Activated CD8-positive, alpha-beta memory T cell treated with anti-CD3 and anti-CD28 coated beads for 36 hours (primary cell): ENCODE data around the gene PLEKHG1. TPM values are rescaled to one million over a fixed set of nuclear protein-coding genes. Genes with fewer than 3 reads are reported as not detected.

ENCODE experiments used
- CTCF ChIA-PET: fragments of 350-600 bp; sonication (Branson Sonifier 250); formaldehyde crosslinking; loops from one replicate; lab custom pipeline; 2021; ENCODE audit warnings: antibody characterized with exemption; lab: Charles Lee
- POLR2A ChIA-PET: fragments of 350-600 bp; sonication (Branson Sonifier 250); formaldehyde crosslinking; loops from one replicate; lab custom pipeline; 2021; ENCODE audit warnings: antibody characterized with exemption; lab: Charles Lee
- total RNA-seq, 2 experiments: library from RNA; stranded (reverse); gene quantifications; one replicate each; pipeline ENCODE4 v1.2.3, GENCODE V29; 2021

The PLEKHG1 gene
- total RNA-seq, 2 experiments from 2014 or later: 7.0 to 7.7 TPM

DNA sequence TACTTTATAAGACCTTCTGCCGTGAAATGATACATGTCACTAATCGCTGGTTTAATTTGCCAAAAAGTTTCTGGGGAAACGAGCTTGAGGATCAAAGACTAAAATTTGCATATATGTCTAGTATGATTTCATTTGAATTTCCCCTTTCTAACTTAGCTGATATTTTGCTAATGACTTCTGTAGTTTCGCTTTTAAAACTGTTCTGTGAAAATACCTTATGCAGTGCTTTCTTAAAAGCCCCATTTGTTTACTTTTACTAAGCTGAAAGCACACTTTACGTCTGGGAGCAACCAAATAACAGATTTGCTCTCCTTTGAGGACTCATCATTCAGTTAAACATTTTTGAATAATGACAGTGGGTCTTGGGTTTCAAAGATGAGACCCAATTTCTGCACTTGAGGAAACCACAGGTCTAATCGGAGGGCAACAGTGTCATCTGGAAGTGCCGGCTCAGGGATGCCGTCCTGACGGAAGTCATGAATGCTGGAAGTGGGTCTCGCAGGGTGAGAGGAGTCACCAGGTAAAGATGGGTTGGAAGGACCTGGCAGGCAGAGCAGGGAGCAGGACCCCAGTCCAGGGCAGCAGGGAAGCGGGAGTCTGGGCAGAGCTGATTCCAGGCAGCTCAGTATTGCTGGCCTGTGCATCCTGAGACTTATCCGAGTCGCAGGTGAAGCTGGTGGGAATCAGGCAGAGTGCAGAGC, 33.2 kb downstream of the PLEKHG1 start:
- POLR2A ChIA-PET: interaction anchor here (2.0 kb wide), 1 partner anchor 33 kb away, joined by 11 read pairs; the partner anchor contains the start of gene PLEKHG1
- CTCF ChIA-PET: interaction anchor here (1.9 to 2.2 kb wide), 2 partner anchors 32 to 215 kb away, joined by 5 to 8 read pairs; no protein-coding TSS in a partner anchor

DNA sequence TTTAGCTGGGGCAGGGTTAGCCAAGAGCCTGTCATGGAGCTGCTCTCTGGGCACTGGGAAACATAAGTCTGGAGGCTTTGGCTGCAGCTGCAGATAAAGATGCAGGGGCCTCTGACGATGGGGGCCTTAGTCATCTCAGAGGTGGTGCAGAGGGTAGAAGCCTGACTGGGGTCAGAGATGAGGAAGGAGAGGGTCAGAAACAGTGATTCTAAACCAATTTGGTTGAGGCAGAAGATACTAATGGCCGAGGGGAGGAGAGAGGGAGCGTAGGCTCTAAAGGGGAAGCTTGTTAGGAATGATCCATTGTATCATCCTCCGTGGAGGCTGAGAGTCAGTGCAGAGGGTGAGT, 33.8 kb downstream of the PLEKHG1 start:
- CTCF ChIA-PET: interaction anchor here (1.3 to 2.2 kb wide), 3 partner anchors 18 to 216 kb away, joined by 3 to 8 read pairs (median 5); no protein-coding TSS in a partner anchor
- POLR2A ChIA-PET: interaction anchor here (2.0 kb wide), 1 partner anchor 34 kb away, joined by 11 read pairs; the partner anchor contains the start of gene PLEKHG1

- CTCF ChIA-PET: interaction anchor here (1.3 to 2.2 kb wide), 3 partner anchors 19 to 216 kb away, joined by 3 to 8 read pairs (median 5); no protein-coding TSS in a partner anchor
These were observed 34.7 kb downstream of the PLEKHG1 start for GRCh38 chr6:150634176-150634963.

GRCh38 chr6:150634964-150635292, 35.2 kb downstream of the PLEKHG1 start:
- ChIA-PET POLR2A (no interaction called here), CTCF (interaction anchor here (1.3 kb wide), 1 partner anchor 19 kb away, joined by 3 read pairs; no protein-coding TSS in a partner anchor)

More at GRCh38 chr6:150634176-150634963, 34.7 kb downstream of the PLEKHG1 start:
- POLR2A ChIA-PET: interaction anchor here (2.0 kb wide), 1 partner anchor 35 kb away, joined by 11 read pairs; the partner anchor contains the start of gene PLEKHG1

GRCh38 chr6:150635906-150636514, 36.3 kb downstream of the PLEKHG1 start:
- ChIA-PET CTCF (no interaction called here), POLR2A (interaction anchor here (1.5 kb wide), 1 partner anchor 37 kb away, joined by 8 read pairs; the partner anchor contains the start of gene PLEKHG1)

- POLR2A ChIA-PET: interaction anchor here (1.5 kb wide), 1 partner anchor 37 kb away, joined by 8 read pairs; the partner anchor contains the start of gene PLEKHG1
These were observed 37.1 kb downstream of the PLEKHG1 start for GRCh38 chr6:150636808-150637207.

GRCh38 chr6:150637266-150637665, 37.6 kb downstream of the PLEKHG1 start:
- CTCF ChIA-PET: interaction anchor here (0.6 kb wide), 1 partner anchor 238 kb away, joined by 3 read pairs; no protein-coding TSS in a partner anchor
- POLR2A ChIA-PET: no interaction called here

More at GRCh38 chr6:150636808-150637207, 37.1 kb downstream of the PLEKHG1 start:
- CTCF ChIA-PET: interaction anchor here (0.6 kb wide), 1 partner anchor 238 kb away, joined by 3 read pairs; no protein-coding TSS in a partner anchor

- POLR2A ChIA-PET: no interaction called here
These were observed 38.6 kb downstream of the PLEKHG1 start for GRCh38 chr6:150638267-150638666.

DNA sequence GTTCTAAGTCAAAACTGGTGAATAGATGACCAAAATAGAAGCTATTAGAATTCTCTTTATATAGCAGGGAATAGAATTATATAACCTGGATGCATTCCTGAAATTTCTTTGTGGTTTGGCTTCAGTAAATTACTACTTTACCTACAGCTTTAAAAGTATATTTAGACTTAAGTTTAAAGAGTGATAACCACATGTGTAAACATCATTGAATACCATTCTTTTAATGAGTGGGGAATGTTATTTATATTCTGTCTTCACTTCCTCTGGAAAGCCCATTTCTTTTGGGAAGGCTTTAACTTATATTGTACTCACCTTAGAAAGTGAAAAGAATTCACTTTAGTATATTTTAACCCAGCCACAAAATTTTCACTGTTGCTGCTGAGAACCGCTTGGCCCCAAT, 39.1 kb downstream of the PLEKHG1 start:
- CTCF ChIA-PET: interaction anchor here (0.5 kb wide), 1 partner anchor 40 kb away, joined by 3 read pairs; no protein-coding TSS in a partner anchor
- POLR2A ChIA-PET: no interaction called here

More at GRCh38 chr6:150638267-150638666, 38.6 kb downstream of the PLEKHG1 start:
- CTCF ChIA-PET: interaction anchor here (0.5 kb wide), 1 partner anchor 39 kb away, joined by 3 read pairs; no protein-coding TSS in a partner anchor

GRCh38 chr6:150639823-150640331, 40.2 kb downstream of the PLEKHG1 start:
- ChIA-PET CTCF (no interaction called here), POLR2A (no interaction called here)

- CTCF ChIA-PET: no interaction called here
- POLR2A ChIA-PET: no interaction called here
These were observed 41.0 kb downstream of the PLEKHG1 start for GRCh38 chr6:150640556-150641209.

DNA sequence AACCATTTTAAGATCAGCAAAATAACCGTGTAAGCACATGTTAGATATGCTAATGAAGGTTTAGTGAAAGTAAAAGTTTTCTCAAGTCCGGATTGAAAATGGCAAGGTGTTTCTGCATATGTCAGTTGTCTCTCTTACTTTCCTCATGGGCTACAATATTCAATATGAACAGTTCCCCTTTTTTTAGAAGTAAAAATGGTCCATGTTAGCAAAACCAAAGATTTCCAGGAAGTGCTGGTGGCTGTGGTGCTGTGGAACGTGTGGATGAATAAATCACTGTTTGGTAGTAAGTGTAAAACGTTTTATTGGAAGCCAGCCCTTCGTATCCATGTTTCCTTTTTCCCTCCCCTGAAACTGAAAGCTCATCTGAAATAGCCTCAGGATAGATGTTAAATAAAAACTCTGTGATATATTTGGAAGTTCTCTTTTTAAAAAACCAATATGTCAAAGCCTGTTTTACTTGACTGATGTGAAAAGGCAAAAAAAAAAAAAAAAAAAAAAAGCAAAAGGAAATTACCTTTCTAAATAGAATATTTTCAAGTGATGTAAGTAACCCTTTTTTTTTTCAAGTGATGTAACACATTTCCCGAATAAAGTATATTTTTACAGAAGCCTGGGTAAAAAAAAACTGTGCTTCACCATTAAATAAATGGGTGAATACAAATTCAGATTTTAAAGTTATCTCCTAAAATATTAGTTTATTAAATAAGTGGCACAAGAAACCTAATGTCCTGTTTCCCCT, 41.9 kb downstream of the PLEKHG1 start:
- CTCF ChIA-PET: interaction anchor here (1.0 kb wide), 1 partner anchor 100 kb away, joined by 4 read pairs; no protein-coding TSS in a partner anchor
- POLR2A ChIA-PET: no interaction called here

DNA sequence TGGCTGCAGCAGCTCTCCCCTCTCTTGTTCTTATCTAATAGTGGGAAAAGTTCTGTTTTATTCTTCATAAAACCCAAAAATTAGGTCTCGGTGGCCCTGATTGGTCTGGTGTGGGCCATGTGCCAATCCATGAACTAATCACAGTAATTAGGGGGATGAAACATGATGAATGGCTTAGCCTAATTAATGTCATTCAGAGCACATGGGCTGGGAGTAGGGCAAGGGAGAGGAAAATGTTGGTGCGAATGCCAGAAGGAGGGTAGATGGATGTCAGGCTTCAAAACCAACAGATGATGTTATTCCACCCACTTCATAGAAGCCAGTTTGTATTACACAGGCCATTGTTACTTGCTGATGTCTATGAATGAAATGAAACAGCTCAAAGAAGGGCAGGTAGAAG, 46.5 kb downstream of the PLEKHG1 start:
- ChIA-PET POLR2A (no interaction called here), CTCF (no interaction called here)

DNA sequence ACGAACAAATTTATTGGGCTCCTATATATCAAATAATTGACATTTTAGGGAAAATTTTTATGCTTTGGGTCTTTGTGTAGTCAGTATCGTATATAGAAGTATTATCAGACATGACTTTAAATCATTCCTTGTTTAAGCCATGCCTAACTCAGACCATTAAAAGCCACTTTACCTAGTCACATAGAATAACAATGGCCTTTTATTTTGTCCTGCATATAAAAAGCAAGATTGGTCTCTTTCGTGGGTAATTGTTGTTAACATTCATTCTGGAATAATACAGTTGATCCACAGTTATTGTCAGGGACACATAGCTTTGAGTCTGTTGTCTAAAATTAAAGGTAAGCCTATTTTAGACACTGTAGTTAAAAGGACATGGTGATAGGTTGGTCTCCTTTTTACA, 47.4 kb downstream of the PLEKHG1 start:
- POLR2A ChIA-PET: no interaction called here
- CTCF ChIA-PET: no interaction called here
